ENCODE measurements around the gene ODAD4. TPM values are rescaled to one million over a fixed set of nuclear protein-coding genes. Genes with fewer than 3 reads are reported as not detected.
A peak's percentile ranks its signal among the peaks of the same experiment; 100 is the strongest.

The ODAD4 gene
- total and polyA plus RNA-seq, 2 experiments from 2014 or later, result 0.53 to 0.76 TPM

- WGBS (ENCODE audit: low lambda C conversion rate, missing lambda C conversion rate), result 83% methylated on average over 11 of the region's 11 CpGs
- Histone ChIP-seq H3K4me3 (no peak overlapping the region), H2AFZ (no peak overlapping the region), H4K20me1 (ENCODE audit: insufficient read depth, poor library complexity, severe bottlenecking) (no peaks in the 10 kb centered on the region), H3K4me1 (ENCODE audit: insufficient read depth) (peaks cover 10% of the 10 kb centered on the region), H3K9me2 (replicated peaks; ENCODE audit: insufficient read depth) (no peaks in the 10 kb centered on the region), H3K9me3 (ENCODE audit: low read depth) (no peaks in the 10 kb centered on the region), H3K79me2 (peaks cover 2% of the 10 kb centered on the region), H3K36me3 (replicated peaks; ENCODE audit: insufficient read depth, low read depth) (peaks cover 3% of the 10 kb centered on the region), H3K4me2 (no peak overlapping the region), H3K27me3 (no peaks in the 10 kb centered on the region), H3K27ac (no peak overlapping the region)
- no peak for TF ChIP-seq EZH2phosphoT487 (IDR thresholded peaks at IDR 0.05; ENCODE audit: low read depth, severe bottlenecking, unreplicated experiment)
- no peak for TF ChIP-seq EZH2 (IDR thresholded peaks at IDR 0.05; ENCODE audit: borderline replicate concordance)
- TF ChIP-seq CTCF (IDR thresholded peaks at IDR 0.05; ENCODE audit: poor library complexity), result no peak
- DNase-seq (ENCODE audit: low spot score), result no peak
Measured at GRCh38 chr17:41901646-41902045, 28.8 kb upstream of the ODAD4 start.

GRCh38 chr17:41904242-41904841 is 26.1 kb upstream of the ODAD4 start:
- H3K79me2 ChIP-seq, result peaks cover 8% of the 10 kb centered on the region
- H3K4me3 ChIP-seq, result no peak overlapping the region
- no peaks in the 10 kb centered on the region for H3K9me3 ChIP-seq (ENCODE audit: low read depth)
- H4K20me1 ChIP-seq (ENCODE audit: insufficient read depth, poor library complexity, severe bottlenecking), result no peaks in the 10 kb centered on the region
- no peaks in the 10 kb centered on the region for H3K27me3 ChIP-seq
- no peak overlapping the region for H3K27ac ChIP-seq
- TF ChIP-seq EZH2phosphoT487 (IDR thresholded peaks at IDR 0.05; ENCODE audit: low read depth, severe bottlenecking, unreplicated experiment), result no peak
- no peak for TF ChIP-seq EZH2 (IDR thresholded peaks at IDR 0.05; ENCODE audit: borderline replicate concordance)
- TF ChIP-seq CTCF (IDR thresholded peaks at IDR 0.05; ENCODE audit: poor library complexity), result no peak
- H3K4me1 ChIP-seq (ENCODE audit: insufficient read depth), result peaks cover 12% of the 10 kb centered on the region
- no peaks in the 10 kb centered on the region for H3K9me2 ChIP-seq (replicated peaks; ENCODE audit: insufficient read depth)
- H2AFZ ChIP-seq, result no peak overlapping the region
- no peak overlapping the region for H3K4me2 ChIP-seq
- no peaks in the 10 kb centered on the region for H3K36me3 ChIP-seq (replicated peaks; ENCODE audit: insufficient read depth, low read depth)
- 99% methylated on average over 7 of the region's 7 CpGs for WGBS (ENCODE audit: low lambda C conversion rate, missing lambda C conversion rate)
- no peak for DNase-seq (ENCODE audit: low spot score)

- H2AFZ ChIP-seq, result no peak overlapping the region
- no peaks in the 10 kb centered on the region for H3K9me2 ChIP-seq (replicated peaks; ENCODE audit: insufficient read depth)
- peaks cover 8% of the 10 kb centered on the region for H3K79me2 ChIP-seq
- WGBS (ENCODE audit: low lambda C conversion rate, missing lambda C conversion rate), result 77% methylated on average over 4 of the region's 4 CpGs
- no peak for DNase-seq (ENCODE audit: low spot score)
- H3K27me3 ChIP-seq, result no peaks in the 10 kb centered on the region
- H3K27ac ChIP-seq, result peak overlapping the region; percentile 40
- H3K36me3 ChIP-seq (replicated peaks; ENCODE audit: insufficient read depth, low read depth), result no peaks in the 10 kb centered on the region
- H3K9me3 ChIP-seq (ENCODE audit: low read depth), result no peaks in the 10 kb centered on the region
- no peaks in the 10 kb centered on the region for H4K20me1 ChIP-seq (ENCODE audit: insufficient read depth, poor library complexity, severe bottlenecking)
- H3K4me1 ChIP-seq (ENCODE audit: insufficient read depth), result peaks cover 12% of the 10 kb centered on the region
- no peak for TF ChIP-seq EZH2 (IDR thresholded peaks at IDR 0.05; ENCODE audit: borderline replicate concordance)
- TF ChIP-seq EZH2phosphoT487 (IDR thresholded peaks at IDR 0.05; ENCODE audit: low read depth, severe bottlenecking, unreplicated experiment), result no peak
- H3K4me3 ChIP-seq, result no peak overlapping the region
- no peak overlapping the region for H3K4me2 ChIP-seq
Measured at GRCh38 chr17:41905172-41905571, 25.2 kb upstream of the ODAD4 start.

GRCh38 chr17:41906465-41907184 is 23.8 kb upstream of the ODAD4 start:
- Histone ChIP-seq H3K36me3 (replicated peaks; ENCODE audit: insufficient read depth, low read depth) (no peaks in the 10 kb centered on the region), H3K9me3 (ENCODE audit: low read depth) (no peaks in the 10 kb centered on the region), H3K79me2 (peaks cover 18% of the 10 kb centered on the region), H3K4me3 (no peak overlapping the region), H3K27ac (no peak overlapping the region), H4K20me1 (ENCODE audit: insufficient read depth, poor library complexity, severe bottlenecking) (no peaks in the 10 kb centered on the region), H3K4me1 (ENCODE audit: insufficient read depth) (peaks cover 12% of the 10 kb centered on the region), H3K9me2 (replicated peaks; ENCODE audit: insufficient read depth) (no peaks in the 10 kb centered on the region), H3K27me3 (no peaks in the 10 kb centered on the region), H3K4me2 (no peak overlapping the region), H2AFZ (no peak overlapping the region)
- 90% methylated on average over 15 of the region's 15 CpGs for WGBS (ENCODE audit: low lambda C conversion rate, missing lambda C conversion rate)
- no peak for DNase-seq (ENCODE audit: low spot score)
- no peak for TF ChIP-seq CTCF (IDR thresholded peaks at IDR 0.05; ENCODE audit: poor library complexity)
- no peak for TF ChIP-seq EZH2 (IDR thresholded peaks at IDR 0.05; ENCODE audit: borderline replicate concordance)
- no peak for TF ChIP-seq EZH2phosphoT487 (IDR thresholded peaks at IDR 0.05; ENCODE audit: low read depth, severe bottlenecking, unreplicated experiment)
